NB4 (cell line): ENCODE measurements around the gene INSIG1.

Source experiments
- DNase-seq: peaks from one replicate; pipeline ENCODE4 v3.0.0; 2010; ENCODE audit warnings: low read depth
- H3K4me3 ChIP-seq: one replicate; pipeline ENCODE4 v1.5.1; 2011; ENCODE audit warnings: mild to moderate bottlenecking, low read depth, low read length, moderate library complexity
- CTCF ChIP-seq: IDR thresholded peaks from one replicate; pipeline ENCODE4 v1.5.1; 2012; ENCODE audit warnings: low read depth, low read length
- MAX ChIP-seq: IDR thresholded peaks from 2 replicates; pipeline ENCODE4 v1.6.1; 2011; ENCODE audit warnings: low read depth, low read length
- MYC ChIP-seq: IDR thresholded peaks from 2 replicates; pipeline ENCODE4 v1.6.1; 2011; ENCODE audit warnings: low read depth, low read length
- POLR2A ChIP-seq: IDR thresholded peaks from 2 replicates; pipeline ENCODE4 v1.6.1; 2011; ENCODE audit warnings: mild to moderate bottlenecking; ENCODE audit not compliant: insufficient read length; ENCODE audit errors: extremely low read depth

The INSIG1 gene

GRCh38 chr7:155341463-155341983 lies 43.8 kb downstream of the INSIG1 start:
- DNase-seq, result no peak
- no peak overlapping the region for H3K4me3 ChIP-seq
- TF ChIP-seq MYC (no peak), POLR2A (no peak), CTCF (no peak), MAX (no peak)

GRCh38 chr7:155342313-155342712 lies 44.6 kb downstream of the INSIG1 start:
- no peak for DNase-seq
- TF ChIP-seq POLR2A (no peak), MYC (no peak), CTCF (no peak), MAX (no peak)
- H3K4me3 ChIP-seq, result no peak overlapping the region

- no peak overlapping the region for H3K4me3 ChIP-seq
- TF ChIP-seq MAX, result no peak
- TF ChIP-seq CTCF, result no peak
- DNase-seq, result no peak
Measured at GRCh38 chr7:155343150-155343549, 45.5 kb downstream of the INSIG1 start.

GRCh38 chr7:155343661-155344121 lies 46.0 kb downstream of the INSIG1 start:
- no peak overlapping the region for H3K4me3 ChIP-seq
- no peak for DNase-seq
- no peak for TF ChIP-seq MAX
- no peak for TF ChIP-seq POLR2A
- no peak for TF ChIP-seq MYC
- TF ChIP-seq CTCF, result no peak

- no peak overlapping the region for H3K4me3 ChIP-seq
- no peak for DNase-seq
- TF ChIP-seq POLR2A (no peak), CTCF (no peak), MAX (no peak), MYC (no peak)
Measured at GRCh38 chr7:155344270-155344617, 46.6 kb downstream of the INSIG1 start.
